HG03457 (cell line): Measurements from ENCODE around the gene PLBD2.

ENCODE experiments used
- ATAC-seq: cut with Tn5 transposase; IDR thresholded peaks from one replicate; pipeline ENCODE4 v1.9.1; 2021; ENCODE audit warnings: moderate number of reproducible peaks; ENCODE audit not compliant: unreplicated experiment

The PLBD2 gene

DNA sequence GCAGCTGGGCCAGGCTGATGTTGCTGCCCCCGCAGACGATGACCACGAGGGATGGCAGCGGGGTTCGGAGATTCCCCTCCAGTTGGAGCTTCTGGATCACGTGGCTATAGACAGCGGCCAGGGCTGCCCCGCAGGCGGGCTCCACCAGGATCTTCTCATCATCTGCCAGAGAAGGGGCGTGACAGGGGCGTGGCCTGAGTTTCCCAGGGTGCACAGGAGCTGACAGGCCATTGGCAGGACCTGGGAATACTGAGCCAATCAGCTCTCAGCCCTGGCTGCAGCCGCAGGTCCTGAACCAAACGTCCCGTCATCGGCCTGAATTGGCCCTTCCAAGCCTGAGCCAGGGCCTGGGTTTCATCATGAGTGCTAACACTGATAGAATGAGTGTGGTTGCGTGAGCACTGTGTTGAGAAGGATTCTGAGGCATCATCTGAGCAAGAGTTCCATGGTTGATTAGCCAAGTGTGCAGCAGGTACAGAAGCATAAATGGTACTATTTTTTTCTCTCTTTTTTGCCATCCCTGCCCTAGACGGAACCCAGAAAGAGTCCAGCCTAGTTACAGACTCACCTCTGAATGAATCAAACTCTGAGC is 34.7 kb downstream of the PLBD2 start:
- ATAC-seq, result no peak

- no peak for ATAC-seq
These were observed 35.4 kb downstream of the PLBD2 start for GRCh38 chr12:113393749-113394148.

- ATAC-seq, result no peak
These were observed 36.7 kb downstream of the PLBD2 start for GRCh38 chr12:113395119-113395518.

DNA sequence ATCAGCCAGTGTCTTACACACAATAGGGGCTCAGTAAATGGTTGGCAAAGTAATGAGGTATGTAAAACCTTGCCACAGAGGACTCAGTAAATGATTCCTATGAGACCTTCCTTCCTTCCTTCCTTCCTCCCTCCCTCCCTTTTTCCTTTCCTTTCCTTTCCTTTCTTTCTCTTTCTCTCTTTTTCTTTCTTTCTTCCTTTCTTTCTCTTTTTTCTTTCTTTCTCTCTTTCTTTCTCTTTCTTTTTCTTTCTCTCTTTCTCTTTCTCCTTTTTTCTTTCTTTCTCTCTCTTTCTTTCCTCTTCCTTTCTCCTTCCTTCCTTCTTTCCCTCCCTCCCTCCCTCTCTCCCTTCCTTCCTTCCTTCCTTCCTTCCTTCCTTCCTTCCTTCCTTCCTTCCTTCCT is 37.8 kb downstream of the PLBD2 start:
- ATAC-seq, result no peak

- no peak for ATAC-seq
These were observed 38.6 kb downstream of the PLBD2 start for GRCh38 chr12:113396828-113397496.

- ATAC-seq, result no peak
These were observed 39.3 kb downstream of the PLBD2 start for GRCh38 chr12:113397497-113398197.

DNA sequence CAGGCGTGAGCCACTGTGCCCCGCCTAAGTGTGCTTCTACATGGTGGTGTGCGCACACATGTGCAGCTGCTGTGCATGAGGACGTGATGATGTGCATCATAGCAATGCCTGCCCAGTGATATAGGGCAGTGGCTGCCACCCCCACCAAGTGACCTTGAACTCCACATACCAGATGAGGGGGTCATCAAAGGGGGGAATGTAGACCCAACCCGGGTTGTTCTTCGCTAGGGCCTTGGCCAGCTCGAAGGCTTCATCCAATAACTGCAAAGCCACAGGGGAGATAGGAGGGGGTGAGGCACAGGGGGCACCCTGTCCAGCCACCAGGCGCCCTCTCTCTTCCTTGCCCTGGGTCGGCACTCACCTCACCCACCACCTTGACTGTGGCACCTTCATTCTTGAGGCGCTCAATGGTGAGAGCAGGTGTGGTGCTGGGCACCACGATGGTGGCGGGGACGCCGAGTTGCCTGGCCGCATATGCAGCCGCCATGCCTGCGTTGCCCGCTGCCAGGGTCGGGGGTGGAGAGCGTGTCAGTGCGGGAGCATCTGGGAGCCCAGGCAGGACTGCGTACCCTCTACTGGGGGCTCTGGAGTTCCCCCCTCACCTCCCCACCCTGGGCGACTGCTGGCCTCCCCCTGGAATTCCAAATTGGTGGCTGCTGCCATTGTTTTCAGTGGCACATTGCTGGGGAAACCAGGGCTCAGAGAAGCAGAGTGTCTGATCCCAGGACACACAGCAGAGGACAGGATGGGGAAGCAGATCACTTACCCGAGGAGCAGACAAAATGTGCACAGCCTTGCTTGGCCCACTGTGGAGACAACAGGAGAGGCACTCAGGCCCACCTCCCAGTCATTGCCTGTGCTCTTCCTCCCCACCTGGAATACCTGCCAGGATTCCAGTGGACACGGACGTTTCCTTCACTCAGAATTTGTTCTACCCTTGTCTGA is 40.2 kb downstream of the PLBD2 start:
- ATAC-seq, result no peak

GRCh38 chr12:113399490-113399889 is 41.1 kb downstream of the PLBD2 start:
- ATAC-seq, result no peak

DNA sequence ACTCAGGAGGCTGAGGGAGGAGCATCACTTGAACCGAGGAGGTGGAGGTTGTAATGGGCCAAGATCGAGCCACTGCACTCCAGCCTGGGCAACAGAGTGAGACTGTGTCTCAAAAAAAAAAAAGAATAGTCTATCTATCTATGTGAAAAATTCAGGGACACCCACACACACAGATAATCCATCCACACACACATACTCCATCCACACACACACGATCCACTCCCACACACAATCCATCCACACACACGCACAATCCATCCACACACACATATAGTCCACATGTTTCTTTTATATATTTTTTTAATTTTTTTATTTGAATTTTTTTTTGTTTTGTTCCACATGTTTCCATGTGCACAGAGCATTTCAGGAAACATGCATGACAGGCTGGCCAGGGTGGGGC is 42.0 kb downstream of the PLBD2 start:
- no peak for ATAC-seq

DNA sequence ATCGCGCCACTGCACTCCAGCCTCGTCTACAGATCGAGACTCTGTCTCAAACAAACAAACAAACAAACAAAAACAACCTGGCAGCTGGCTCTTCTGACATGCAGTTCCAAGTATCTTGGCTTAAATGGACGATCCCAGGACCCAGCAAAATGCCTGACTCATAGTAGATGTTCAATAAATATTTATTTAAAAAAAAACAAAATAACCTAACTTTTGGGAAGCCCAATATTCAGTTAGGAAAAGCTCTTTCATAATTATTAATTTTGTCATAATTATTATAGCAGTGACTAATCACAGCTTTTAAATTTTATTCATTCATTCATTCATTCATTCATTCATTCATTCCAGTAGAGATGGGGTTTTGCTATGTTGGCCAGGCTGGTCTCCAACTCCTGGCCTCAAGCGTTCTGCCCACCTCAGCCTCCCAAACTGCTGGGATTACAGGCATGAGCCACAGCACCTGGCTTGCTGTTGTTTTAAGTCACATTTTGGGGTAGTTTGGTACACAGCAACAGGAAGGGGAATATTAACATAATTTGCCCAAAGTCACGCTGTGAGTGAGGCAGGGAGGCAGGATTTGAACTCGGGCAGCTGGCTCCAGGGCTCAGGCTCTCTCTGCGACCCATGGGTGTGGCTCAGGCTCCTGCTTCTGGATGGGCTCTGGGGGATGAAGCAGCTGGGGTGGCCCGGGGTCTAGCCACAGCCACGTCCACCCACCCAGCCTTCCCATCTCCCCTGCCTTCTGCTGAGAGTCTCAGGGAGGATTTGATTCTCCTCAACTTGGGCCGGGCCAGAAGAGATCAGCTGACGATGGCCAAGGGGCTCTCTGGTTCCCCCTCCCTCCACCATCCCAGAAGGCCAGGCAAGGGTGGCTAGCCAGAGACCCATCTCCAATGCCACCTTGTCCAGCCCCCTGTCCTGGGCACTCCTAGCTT is 42.9 kb downstream of the PLBD2 start:
- ATAC-seq, result no peak

- ATAC-seq, result no peak
These were observed 44.3 kb downstream of the PLBD2 start for GRCh38 chr12:113402586-113403260.

DNA sequence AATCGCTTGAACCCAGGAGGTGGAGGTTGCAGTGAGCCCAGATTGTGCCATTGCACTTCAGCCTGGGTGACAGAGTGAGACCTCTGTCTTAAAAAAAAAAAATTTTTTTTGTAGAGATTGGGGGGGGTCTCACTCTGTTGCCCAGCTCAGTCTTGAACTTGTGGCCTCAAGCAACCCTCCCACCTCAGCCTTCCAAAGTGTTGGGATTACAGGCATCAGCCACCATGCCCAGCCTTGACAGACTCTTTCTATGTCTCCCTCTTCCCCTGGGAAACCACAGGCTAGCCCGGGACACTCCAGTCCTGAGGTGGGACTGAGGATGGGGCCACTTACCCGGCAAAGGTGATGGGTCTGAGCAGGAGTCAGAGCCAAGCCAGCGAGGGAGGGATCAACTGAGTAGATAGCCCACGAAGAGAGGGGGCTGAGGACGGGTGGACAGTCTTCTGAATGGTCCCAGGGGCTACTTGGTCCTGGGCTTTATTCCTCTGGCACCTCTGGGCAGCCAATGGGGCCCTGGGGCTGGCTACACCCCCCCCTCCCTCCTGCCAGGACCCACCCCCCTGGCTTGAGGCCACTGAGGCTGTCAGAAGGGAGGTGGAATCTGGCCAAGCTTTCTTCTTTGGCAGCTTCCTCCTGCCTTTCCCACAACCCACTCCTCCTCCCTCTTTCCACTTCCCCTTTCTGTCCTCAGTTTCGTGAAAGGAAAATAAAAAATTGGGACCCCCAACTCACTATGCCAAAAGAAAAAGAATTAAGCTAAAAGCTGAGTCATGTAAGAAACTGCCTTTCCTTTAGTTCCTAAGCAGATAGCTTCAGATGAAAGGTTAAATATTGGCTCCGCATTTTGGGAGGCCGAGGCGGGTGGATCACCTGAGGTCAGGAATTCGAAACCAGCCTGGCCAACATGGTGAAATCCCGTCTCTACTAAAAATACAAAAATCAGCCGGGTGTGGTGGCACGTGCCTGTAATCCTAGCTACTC is 45.3 kb downstream of the PLBD2 start, which contains the start of gene SDS:
Gene SDS (minus strand): TSS at position 453 of the 981 bp plus-strand sequence. CDS start 4,179 bp downstream, outside the sequence.
- ATAC-seq, result no peak

DNA sequence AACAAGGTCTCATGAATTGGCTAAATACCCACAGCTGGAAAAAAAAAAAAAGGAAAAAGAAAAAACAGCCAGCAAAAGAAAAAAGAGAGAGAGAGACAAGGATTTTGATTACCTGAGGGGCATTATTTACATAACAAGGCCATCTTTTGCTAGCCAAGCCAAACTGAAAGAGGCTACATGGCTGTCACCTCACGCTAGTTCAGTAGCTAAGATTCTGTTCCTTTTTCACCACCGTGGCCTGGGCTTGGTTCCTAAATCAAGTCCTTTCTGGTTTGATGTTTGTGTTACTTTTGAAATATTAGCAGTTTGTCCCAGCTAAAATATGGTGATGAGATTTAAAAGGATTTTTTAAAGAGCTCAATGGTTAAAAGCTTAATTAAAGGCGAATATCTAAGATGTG is 47.3 kb downstream of the PLBD2 start:
- ATAC-seq, result no peak

GRCh38 chr12:113407931-113408600 is 49.7 kb downstream of the PLBD2 start:
- ATAC-seq, result no peak

GRCh38 chr12:113408756-113409298 is 50.4 kb downstream of the PLBD2 start:
- ATAC-seq, result no peak

- ATAC-seq, result no peak
These were observed 51.2 kb downstream of the PLBD2 start for GRCh38 chr12:113409462-113410124.

DNA sequence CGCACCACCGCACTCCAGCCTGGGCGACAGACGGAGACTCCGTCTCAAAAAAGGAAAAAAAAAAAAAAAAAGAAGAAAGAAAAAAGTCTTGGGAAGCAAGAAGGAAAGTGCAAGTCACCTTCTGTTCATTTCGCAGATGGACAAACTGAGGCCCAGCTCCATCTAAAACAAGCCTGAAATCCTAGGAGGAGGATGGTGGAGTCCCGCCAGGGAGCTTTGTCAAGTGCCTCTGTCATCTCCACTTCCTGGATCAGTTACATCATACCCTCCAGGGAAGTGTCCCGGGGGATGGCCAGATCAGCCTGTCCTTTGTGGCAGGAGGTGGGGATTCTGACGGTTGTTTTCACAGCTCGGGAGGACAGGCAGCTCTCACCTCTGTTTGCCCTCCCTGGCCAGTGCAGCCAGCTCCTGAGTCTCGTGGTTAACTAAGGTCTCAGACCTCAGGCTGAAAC is 55.1 kb downstream of the PLBD2 start:
- ATAC-seq, result no peak
